BLaER1 (cell line): ENCODE data around the gene GBX1.

Experiments used
- H3K27ac ChIP-seq: shearing (Covaris generic); formaldehyde crosslinking; 2 replicates; pipeline ENCODE4 v1.8.1; 2022
- H3K27me3 ChIP-seq: shearing (Covaris generic); formaldehyde crosslinking; 2 replicates; pipeline ENCODE4 v1.8.1; 2022
- H3K36me3 ChIP-seq: shearing (Covaris generic); formaldehyde crosslinking; 2 replicates; pipeline ENCODE4 v1.8.1; 2022
- H3K4me1 ChIP-seq: shearing (Covaris generic); formaldehyde crosslinking; 2 replicates; pipeline ENCODE4 v1.8.1; 2022
- H3K4me2 ChIP-seq: shearing (Covaris generic); formaldehyde crosslinking; 2 replicates; pipeline ENCODE4 v1.8.1; 2022
- H3K4me3 ChIP-seq: shearing (Covaris generic); formaldehyde crosslinking; 2 replicates; pipeline ENCODE4 v1.8.1; 2022
- H3K9ac ChIP-seq: shearing (Covaris generic); formaldehyde crosslinking; 2 replicates; pipeline ENCODE4 v1.8.1; 2022
- H3K9me3 ChIP-seq: shearing (Covaris generic); formaldehyde crosslinking; 2 replicates; pipeline ENCODE4 v1.8.1; 2022
- H4K20me1 ChIP-seq: shearing (Covaris generic); formaldehyde crosslinking; 2 replicates; pipeline ENCODE4 v1.8.1; 2022
- Cebpa-rat ChIP-seq: shearing (Covaris generic); IDR thresholded peaks from 2 replicates; pipeline ENCODE4 v1.8.1; 2022

Gene GBX1

GRCh38 chr7:151130741-151131157 is 36.7 kb downstream of the GBX1 start:
- Histone ChIP-seq H3K4me1 (peaks cover 18% of the 10 kb centered on the region), H3K9ac (no peak overlapping the region), H3K27me3 (no peaks in the 10 kb centered on the region), H3K9me3 (no peaks in the 10 kb centered on the region), H3K4me3 (no peak overlapping the region), H4K20me1 (peaks cover 60% of the 10 kb centered on the region), H3K36me3 (peaks cover 90% of the 10 kb centered on the region), H3K4me2 (no peak overlapping the region), H3K27ac (no peak overlapping the region)
- TF ChIP-seq Cebpa-rat, result no peak

- no peak for TF ChIP-seq Cebpa-rat
- Histone ChIP-seq H3K27ac (no peak overlapping the region), H3K9me3 (no peaks in the 10 kb centered on the region), H4K20me1 (peaks cover 67% of the 10 kb centered on the region), H3K27me3 (no peaks in the 10 kb centered on the region), H3K36me3 (peaks cover 90% of the 10 kb centered on the region), H3K9ac (no peak overlapping the region), H3K4me3 (no peak overlapping the region), H3K4me2 (peak overlapping the region; percentile 44), H3K4me1 (peaks cover 18% of the 10 kb centered on the region)
These were observed 37.4 kb downstream of the GBX1 start for GRCh38 chr7:151129960-151130591.

GRCh38 chr7:151129117-151129959 is 38.2 kb downstream of the GBX1 start:
- peak overlapping the region; percentile 44 for H3K4me2 ChIP-seq
- H4K20me1 ChIP-seq, result peaks cover 74% of the 10 kb centered on the region
- H3K36me3 ChIP-seq, result peaks cover 90% of the 10 kb centered on the region
- H3K27me3 ChIP-seq, result no peaks in the 10 kb centered on the region
- H3K9me3 ChIP-seq, result no peaks in the 10 kb centered on the region
- H3K4me1 ChIP-seq, result peaks cover 18% of the 10 kb centered on the region
- H3K27ac ChIP-seq, result no peak overlapping the region
- H3K4me3 ChIP-seq, result no peak overlapping the region
- no peak overlapping the region for H3K9ac ChIP-seq
- TF ChIP-seq Cebpa-rat, result no peak

- Histone ChIP-seq H3K4me2 (no peak overlapping the region), H3K4me1 (peaks cover 18% of the 10 kb centered on the region), H3K27ac (no peak overlapping the region), H4K20me1 (peaks cover 75% of the 10 kb centered on the region), H3K9me3 (no peaks in the 10 kb centered on the region), H3K4me3 (no peak overlapping the region), H3K9ac (no peak overlapping the region), H3K36me3 (peaks cover 90% of the 10 kb centered on the region), H3K27me3 (no peaks in the 10 kb centered on the region)
- TF ChIP-seq Cebpa-rat, result no peak
These were observed 38.8 kb downstream of the GBX1 start for GRCh38 chr7:151128716-151129115.

GRCh38 chr7:151128144-151128543 is 39.4 kb downstream of the GBX1 start:
- Histone ChIP-seq H3K4me2 (no peak overlapping the region), H3K27ac (no peak overlapping the region), H3K4me3 (no peak overlapping the region), H3K9me3 (no peaks in the 10 kb centered on the region), H3K27me3 (no peaks in the 10 kb centered on the region), H4K20me1 (peaks cover 80% of the 10 kb centered on the region), H3K4me1 (peaks cover 18% of the 10 kb centered on the region), H3K36me3 (peaks cover 91% of the 10 kb centered on the region), H3K9ac (no peak overlapping the region)
- TF ChIP-seq Cebpa-rat, result no peak

- no peaks in the 10 kb centered on the region for H3K9me3 ChIP-seq
- no peak overlapping the region for H3K4me2 ChIP-seq
- H3K4me3 ChIP-seq, result no peak overlapping the region
- H3K36me3 ChIP-seq, result peaks cover 91% of the 10 kb centered on the region
- H3K27ac ChIP-seq, result no peak overlapping the region
- no peak overlapping the region for H3K9ac ChIP-seq
- H3K4me1 ChIP-seq, result peaks cover 16% of the 10 kb centered on the region
- TF ChIP-seq Cebpa-rat, result no peak
- no peaks in the 10 kb centered on the region for H3K27me3 ChIP-seq
- peaks cover 80% of the 10 kb centered on the region for H4K20me1 ChIP-seq
These were observed 40.9 kb downstream of the GBX1 start for GRCh38 chr7:151126491-151127137.

- H3K4me2 ChIP-seq, result no peak overlapping the region
- no peaks in the 10 kb centered on the region for H3K27me3 ChIP-seq
- TF ChIP-seq Cebpa-rat, result no peak
- H3K9me3 ChIP-seq, result no peaks in the 10 kb centered on the region
- peaks cover 9% of the 10 kb centered on the region for H3K4me1 ChIP-seq
- no peak overlapping the region for H3K9ac ChIP-seq
- H3K36me3 ChIP-seq, result peaks cover 91% of the 10 kb centered on the region
- H4K20me1 ChIP-seq, result peaks cover 80% of the 10 kb centered on the region
- no peak overlapping the region for H3K4me3 ChIP-seq
- H3K27ac ChIP-seq, result no peak overlapping the region
These were observed 41.5 kb downstream of the GBX1 start for GRCh38 chr7:151125846-151126481.

- no peak overlapping the region for H3K4me3 ChIP-seq
- no peaks in the 10 kb centered on the region for H3K27me3 ChIP-seq
- H3K4me1 ChIP-seq, result peaks cover 9% of the 10 kb centered on the region
- H3K4me2 ChIP-seq, result no peak overlapping the region
- no peak overlapping the region for H3K9ac ChIP-seq
- peaks cover 80% of the 10 kb centered on the region for H4K20me1 ChIP-seq
- H3K36me3 ChIP-seq, result peaks cover 91% of the 10 kb centered on the region
- no peak overlapping the region for H3K27ac ChIP-seq
- no peak for TF ChIP-seq Cebpa-rat
- no peaks in the 10 kb centered on the region for H3K9me3 ChIP-seq
These were observed 42.0 kb downstream of the GBX1 start for GRCh38 chr7:151125470-151125845.

- Histone ChIP-seq H3K27ac (no peak overlapping the region), H3K9ac (no peak overlapping the region), H3K4me1 (peaks cover 4% of the 10 kb centered on the region)
These were observed 42.5 kb downstream of the GBX1 start for GRCh38 chr7:151124899-151125399.

More at GRCh38 chr7:151124899-151125399, 42.5 kb downstream of the GBX1 start:
- TF ChIP-seq Cebpa-rat, result no peak
- no peaks in the 10 kb centered on the region for H3K9me3 ChIP-seq
- H4K20me1 ChIP-seq, result peaks cover 82% of the 10 kb centered on the region
- no peak overlapping the region for H3K4me2 ChIP-seq
- H3K27me3 ChIP-seq, result no peaks in the 10 kb centered on the region
- no peak overlapping the region for H3K4me3 ChIP-seq
- peaks cover 91% of the 10 kb centered on the region for H3K36me3 ChIP-seq
